GM06990 (cell line): ENCODE results near the gene RFC4.

Source experiments
- DNase-seq: peaks from one replicate; pipeline ENCODE4 v3.0.0-alpha.2; 2011; ENCODE audit not compliant: insufficient read length; ENCODE audit errors: extremely low read depth
- H3K27me3 ChIP-seq: replicated peaks from 2 replicates; pipeline ENCODE4 v1.6.0; 2011; ENCODE audit warnings: low read length; ENCODE audit not compliant: control insufficient read depth, insufficient read depth
- H3K36me3 ChIP-seq: 2 replicates; pipeline ENCODE4 v1.5.1; 2011; ENCODE audit warnings: low read length; ENCODE audit not compliant: control insufficient read depth, insufficient read depth
- H3K4me3 ChIP-seq: replicated peaks from 2 replicates; pipeline ENCODE4 v1.5.1; 2011; ENCODE audit warnings: low read depth, mild to moderate bottlenecking, control low read depth, low read length
- CTCF ChIP-seq: IDR thresholded peaks from 2 replicates; pipeline ENCODE4 v1.5.1; 2011; ENCODE audit warnings: low read length, control low read depth, mild to moderate bottlenecking, inconsistent platforms; ENCODE audit not compliant: insufficient read depth, poor library complexity, severe bottlenecking

The RFC4 gene

GRCh38 chr3:186785495-186786018 is 20.7 kb downstream of the RFC4 start:
- no peak for DNase-seq
- H3K36me3 ChIP-seq, result peaks cover 32% of the 10 kb centered on the region

GRCh38 chr3:186784820-186785494 is 21.3 kb downstream of the RFC4 start:
- no peaks in the 10 kb centered on the region for H3K27me3 ChIP-seq
- no peak for DNase-seq
- no peak for TF ChIP-seq CTCF
- peak overlapping the region; percentile 100 for H3K4me3 ChIP-seq
- peaks cover 30% of the 10 kb centered on the region for H3K36me3 ChIP-seq

More at GRCh38 chr3:186785495-186786018, 20.7 kb downstream of the RFC4 start:
- no peaks in the 10 kb centered on the region for H3K27me3 ChIP-seq
- TF ChIP-seq CTCF, result no peak
- peak overlapping the region; percentile 100 for H3K4me3 ChIP-seq

- no peaks in the 10 kb centered on the region for H3K27me3 ChIP-seq
- no peak for TF ChIP-seq CTCF
- DNase-seq, result peak; percentile 89
- peak overlapping the region; percentile 100 for H3K4me3 ChIP-seq
- peaks cover 27% of the 10 kb centered on the region for H3K36me3 ChIP-seq
Observed at GRCh38 chr3:186783731-186784515, 22.4 kb downstream of the RFC4 start.

GRCh38 chr3:186783058-186783730 is 23.1 kb downstream of the RFC4 start, which contains the start of gene EIF4A2:
Gene EIF4A2 (plus strand): TSS chr3:186783577. CDS start chr3:186783611, 34 bp downstream.
- no peak for TF ChIP-seq CTCF
- peaks cover 27% of the 10 kb centered on the region for H3K36me3 ChIP-seq
- H3K4me3 ChIP-seq, result peak within 1 kb of the TSS; percentile 100
- no peaks in the 10 kb centered on the region for H3K27me3 ChIP-seq
- peak; percentile 93 for DNase-seq

GRCh38 chr3:186782542-186783057 is 23.7 kb downstream of the RFC4 start:
- H3K27me3 ChIP-seq, result no peaks in the 10 kb centered on the region
- DNase-seq, result no peak

More at GRCh38 chr3:186782542-186783057, 23.7 kb downstream of the RFC4 start:
- peaks cover 27% of the 10 kb centered on the region for H3K36me3 ChIP-seq
- TF ChIP-seq CTCF, result no peak
- H3K4me3 ChIP-seq, result peak overlapping the region; percentile 100
